SK-N-SH (cell line): ENCODE measurements around the gene HOXA6. TPM values are rescaled to one million over a fixed set of nuclear protein-coding genes. Genes with fewer than 3 reads are reported as not detected.

Experiments used
- CTCF ChIA-PET: fragments of 300-600, 350-600 bp; formaldehyde crosslinking; extraction: SDS; loops from one replicate; lab custom pipeline; 2021; lab: Yijun Ruan, JAX
- POLR2A ChIA-PET: fragments of 350-600 bp; sonication (Branson Sonifier 250); formaldehyde crosslinking; extraction: SDS; loops from one replicate; lab custom pipeline; 2020; ENCODE audit warnings: antibody characterized with exemption, inconsistent platforms; lab: Yijun Ruan, JAX
- DNase-seq: peaks from one replicate; pipeline ENCODE4 v3.0.0; 2012
- H2AFZ ChIP-seq: fragments of 200-600 bp; sonication (generic); 2 replicates; pipeline ENCODE4 v1.8.1; 2016; ENCODE audit warnings: antibody characterized with exemption, mild to moderate bottlenecking, low read depth
- H3F3A ChIP-seq: fragments of 200-600 bp; sonication (generic); replicated peaks from 2 replicates; pipeline ENCODE3; 2016; ENCODE audit warnings: antibody characterized with exemption, mild to moderate bottlenecking; ENCODE audit not compliant: insufficient read depth
- H3K27ac ChIP-seq, 2 experiments: fragments of 200-500 bp in 1 of 2; fragments of 200-600 bp in 1 of 2; sonication (Bioruptor generic) in 1 of 2; sonication (generic), shearing (Covaris generic) in 1 of 2; 2 replicates each; pipeline versions ENCODE4 v1.5.1 to v1.6.1; 2014 to 2016; ENCODE audit warnings: low read depth in 2 of 2, inconsistent platforms in 1 of 2, low read length in 1 of 2, mild to moderate bottlenecking in 1 of 2, mixed read lengths in 1 of 2
- H3K27me3 ChIP-seq: fragments of 200-600 bp; sonication (generic), shearing (Covaris generic); 2 replicates; pipeline ENCODE4 v1.6.1; 2016; ENCODE audit warnings: mixed run types; ENCODE audit not compliant: insufficient read depth
- H3K36me3 ChIP-seq, 2 experiments: fragments of 200-500 bp in 1 of 2; fragments of 200-600 bp in 1 of 2; sonication (Bioruptor generic) in 1 of 2; sonication (generic) in 1 of 2; replicated peaks in 1 of 2; 2 replicates each; pipeline versions ENCODE3 to v1.5.1; 2014 to 2016; ENCODE audit warnings: low read length in 1 of 2, mild to moderate bottlenecking in 1 of 2; ENCODE audit not compliant: insufficient read depth in 2 of 2, control insufficient read depth in 1 of 2
- H3K4me1 ChIP-seq, 2 experiments: fragments of 200-500 bp in 1 of 2; fragments of 200-600 bp in 1 of 2; sonication (Bioruptor generic) in 1 of 2; sonication (generic), shearing (Covaris generic) in 1 of 2; 2 replicates each; pipeline versions ENCODE4 v1.5.1 to v1.6.1; 2014 to 2016; ENCODE audit warnings: low read depth in 1 of 2, low read length in 1 of 2, mixed run types in 1 of 2; ENCODE audit not compliant: insufficient read depth in 2 of 2, control insufficient read depth in 1 of 2
- H3K4me2 ChIP-seq: fragments of 200-600 bp; sonication (generic), shearing (Covaris generic); 2 replicates; pipeline ENCODE4 v1.6.1; 2017; ENCODE audit warnings: mixed run types
- H3K4me3 ChIP-seq, 2 experiments: fragments of 200-500 bp in 1 of 2; fragments of 200-600 bp in 1 of 2; sonication (Bioruptor generic) in 1 of 2; sonication (generic), shearing (Covaris generic) in 1 of 2; 2 replicates each; pipeline versions ENCODE4 v1.5.1 to v1.8.1; 2014 to 2016; ENCODE audit warnings: low read depth in 2 of 2, inconsistent platforms in 1 of 2, low read length in 1 of 2, mild to moderate bottlenecking in 1 of 2, mixed read lengths in 1 of 2, moderate library complexity in 1 of 2
- H3K79me2 ChIP-seq: fragments of 200-600 bp; sonication (generic); 2 replicates; pipeline ENCODE4 v1.8.1; 2017; ENCODE audit warnings: mild to moderate bottlenecking; ENCODE audit not compliant: insufficient read depth
- H3K9ac ChIP-seq: fragments of 200-600 bp; sonication (generic); 2 replicates; pipeline ENCODE4 v1.6.1; 2017; ENCODE audit warnings: mixed run types
- H3K9me2 ChIP-seq: fragments of 200-600 bp; sonication (generic); 2 replicates; pipeline ENCODE4 v1.6.1; 2017; ENCODE audit warnings: mixed run types
- H3K9me3 ChIP-seq: fragments of 200-600 bp; sonication (generic); 2 replicates; pipeline ENCODE4 v1.6.1; 2017; ENCODE audit warnings: mixed run types, mild to moderate bottlenecking, moderate library complexity
- H4K20me1 ChIP-seq: fragments of 200-600 bp; sonication (generic); 2 replicates; pipeline ENCODE4 v1.6.1; 2017; ENCODE audit warnings: mild to moderate bottlenecking, mixed run types; ENCODE audit not compliant: insufficient read depth
- CTCF ChIP-seq: fragments of 200-600 bp; sonication (generic); IDR thresholded peaks from 2 replicates; pipeline ENCODE4 v1.6.1; 2017; ENCODE audit warnings: antibody characterized with exemption, mild to moderate bottlenecking, moderate library complexity
- ELF1 ChIP-seq: IDR thresholded peaks from 2 replicates; pipeline ENCODE4 v1.4.0; 2012
- EP300 ChIP-seq, 2 experiments: IDR thresholded peaks; 2 replicates each; pipeline versions ENCODE4 v1.4.0 to v1.6.1; 2012; ENCODE audit warnings: borderline replicate concordance in 1 of 2, low read depth in 1 of 2, low read length in 1 of 2
- EZH2phosphoT487 ChIP-seq: fragments of 200-600 bp; sonication (generic); IDR thresholded peaks from 2 replicates; pipeline ENCODE4 v1.6.1; 2017; ENCODE audit warnings: low read depth, mixed run types, mild to moderate bottlenecking, antibody characterized with exemption, moderate library complexity, borderline replicate concordance
- FOXJ3 ChIP-seq: sonication (generic); formaldehyde crosslinking; IDR thresholded peaks from 2 replicates; pipeline ENCODE4 v1.5.1; 2020; ENCODE audit warnings: mild to moderate bottlenecking, missing genetic modification reagents
- IRF3 ChIP-seq: fragments of 150-350 bp; IDR thresholded peaks from 2 replicates; pipeline ENCODE4 v1.6.1; 2016; ENCODE audit warnings: mild to moderate bottlenecking, low read depth, low read length
- JUND ChIP-seq: IDR thresholded peaks from 2 replicates; pipeline ENCODE4 v1.4.0; 2012
- MAX ChIP-seq: IDR thresholded peaks from 2 replicates; pipeline ENCODE4 v1.4.0; 2012; ENCODE audit warnings: low read depth
- MEF2A ChIP-seq: IDR thresholded peaks from 2 replicates; pipeline ENCODE4 v1.4.0; 2012; ENCODE audit warnings: low read depth, borderline replicate concordance
- NFIC ChIP-seq: IDR thresholded peaks from 2 replicates; pipeline ENCODE4 v1.4.0; 2012; ENCODE audit warnings: borderline replicate concordance
- POLR2AphosphoS5 ChIP-seq: IDR thresholded peaks from 2 replicates; pipeline ENCODE4 v1.6.1; 2012; ENCODE audit warnings: low read depth, low read length
- RCOR1 ChIP-seq: fragments of 150-350 bp; IDR thresholded peaks from 2 replicates; pipeline ENCODE4 v1.6.1; 2017; ENCODE audit warnings: antibody characterized with exemption, low read length
- RFX5 ChIP-seq: IDR thresholded peaks from 2 replicates; pipeline ENCODE4 v1.6.1; 2012; ENCODE audit warnings: mild to moderate bottlenecking, improper control_type of control experiment, low read length
- RXRA ChIP-seq: IDR thresholded peaks from 2 replicates; pipeline ENCODE4 v1.4.0; 2012; ENCODE audit warnings: low read depth, mild to moderate bottlenecking, borderline replicate concordance
- SMC3 ChIP-seq: IDR thresholded peaks from 2 replicates; pipeline ENCODE4 v1.6.1; 2012; ENCODE audit warnings: low read depth, low read length, improper control_type of control experiment
- USF1 ChIP-seq: IDR thresholded peaks from 2 replicates; pipeline ENCODE4 v1.4.0; 2012; ENCODE audit warnings: low read depth, borderline replicate concordance
- ZBTB33 ChIP-seq: IDR thresholded peaks from 2 replicates; pipeline ENCODE4 v1.4.0; 2012; ENCODE audit warnings: low read depth, borderline replicate concordance
- WGBS: methylation state at CpG from one replicate; pipeline ENCODE4 v1.1.6; 2017; ENCODE audit warnings: low lambda C conversion rate; 5-methylcytosine and 5-hydroxymethylcytosine counted together
- polyA plus RNA-seq, 3 experiments: library from polyadenylated mRNA; depleted of rRNA; stranded (reverse); fragments of >200 nt; gene quantifications; 2 replicates each; pipeline ENCODE4 v1.2.3, GENCODE V29; 2012

Gene HOXA6
- polyA plus RNA-seq, 1 of the 3 experiments (the other 2 are of a cell fraction): not detected

- H3K4me1 ChIP-seq: no peaks in the 10 kb centered on the region
- POLR2A ChIA-PET: no interaction called here
- H3K4me2 ChIP-seq: no peak overlapping the region
- H3F3A ChIP-seq: no peaks in the 10 kb centered on the region
- no peak for DNase-seq
- no peak overlapping the region for H3K4me3 ChIP-seq
- peaks cover 98% of the 10 kb centered on the region for H3K27me3 ChIP-seq
- no peaks in the 10 kb centered on the region for H3K9me3 ChIP-seq
- no peaks in the 10 kb centered on the region for H3K79me2 ChIP-seq
- H3K36me3 ChIP-seq: no peaks in the 10 kb centered on the region
- no peak overlapping the region for H3K27ac ChIP-seq
- H4K20me1 ChIP-seq: no peaks in the 10 kb centered on the region
- CTCF ChIA-PET: interaction anchor here (0.9 to 2.8 kb wide), 4 partner anchors 9 to 39 kb away, joined by 3 to 13 read pairs (median 3); partner anchors contain the start of gene HOXA3
- no peak overlapping the region for H3K9ac ChIP-seq
- no peaks in the 10 kb centered on the region for H3K9me2 ChIP-seq
- TF ChIP-seq JUND: no peak
- TF ChIP-seq ZBTB33: no peak
- TF ChIP-seq USF1: no peak
- no peak overlapping the region for H2AFZ ChIP-seq
- 12% methylated on average over 42 of the region's 42 CpGs for WGBS
These were observed 25.3 kb downstream of the HOXA6 start for GRCh38 chr7:27122077-27122910.

GRCh38 chr7:27121684-27122076 lies 25.9 kb downstream of the HOXA6 start:
- Histone ChIP-seq H3K9me3 (no peaks in the 10 kb centered on the region), H3K9me2 (no peaks in the 10 kb centered on the region), H3K4me1 (no peaks in the 10 kb centered on the region), H3K36me3 (no peaks in the 10 kb centered on the region), H2AFZ (no peak overlapping the region), H3K4me2 (no peak overlapping the region), H3K9ac (no peak overlapping the region), H3K27ac (no peak overlapping the region), H3K4me3 (no peak overlapping the region), H3F3A (no peaks in the 10 kb centered on the region), H3K27me3 (peaks cover 100% of the 10 kb centered on the region), H4K20me1 (no peaks in the 10 kb centered on the region), H3K79me2 (no peaks in the 10 kb centered on the region)
- CTCF ChIA-PET: interaction anchor here (0.9 to 2.8 kb wide), 3 partner anchors 10 to 39 kb away, joined by 3 to 13 read pairs (median 3); partner anchors contain the start of gene HOXA3
- TF ChIP-seq POLR2AphosphoS5 (no peak), ELF1 (no peak), EZH2phosphoT487 (no peak), SMC3 (no peak), CTCF (no peak), NFIC (no peak), EP300 (IDR thresholded peaks at IDR 0.05; ENCODE audit: borderline replicate concordance in 1 of 2, low read depth in 1 of 2, low read length in 1 of 2) (no peak), FOXJ3 (CRISPR knock-in tag) (no peak), MEF2A (no peak), RFX5 (no peak), RXRA (no peak), IRF3 (no peak), USF1 (no peak), JUND (no peak), RCOR1 (no peak), MAX (no peak), ZBTB33 (no peak)
- POLR2A ChIA-PET: no interaction called here
- 5% methylated on average over 7 of the region's 7 CpGs for WGBS
- DNase-seq: no peak
